ENCODE results near the gene C12orf56.

DNA sequence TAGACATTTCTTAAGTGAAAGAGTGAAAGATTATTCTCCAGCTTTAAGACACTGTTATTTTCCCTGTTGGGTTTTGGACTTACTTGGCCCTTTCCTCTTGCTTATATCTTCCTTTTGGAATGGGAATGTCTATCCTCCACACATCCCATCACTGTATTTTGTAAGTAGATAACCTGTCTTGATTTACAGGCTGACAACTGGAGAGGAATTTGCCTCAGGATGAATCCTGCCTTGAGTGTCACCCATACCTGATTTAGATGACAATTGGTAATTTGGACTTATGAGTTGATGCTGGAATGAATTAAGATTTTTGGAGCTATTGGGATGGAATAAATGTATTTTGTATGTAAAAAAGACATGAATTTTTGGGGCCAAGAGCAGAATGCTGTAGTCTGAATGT lies 94.3 kb downstream of the C12orf56 start:
- TF ChIP-seq, protein P1, sequence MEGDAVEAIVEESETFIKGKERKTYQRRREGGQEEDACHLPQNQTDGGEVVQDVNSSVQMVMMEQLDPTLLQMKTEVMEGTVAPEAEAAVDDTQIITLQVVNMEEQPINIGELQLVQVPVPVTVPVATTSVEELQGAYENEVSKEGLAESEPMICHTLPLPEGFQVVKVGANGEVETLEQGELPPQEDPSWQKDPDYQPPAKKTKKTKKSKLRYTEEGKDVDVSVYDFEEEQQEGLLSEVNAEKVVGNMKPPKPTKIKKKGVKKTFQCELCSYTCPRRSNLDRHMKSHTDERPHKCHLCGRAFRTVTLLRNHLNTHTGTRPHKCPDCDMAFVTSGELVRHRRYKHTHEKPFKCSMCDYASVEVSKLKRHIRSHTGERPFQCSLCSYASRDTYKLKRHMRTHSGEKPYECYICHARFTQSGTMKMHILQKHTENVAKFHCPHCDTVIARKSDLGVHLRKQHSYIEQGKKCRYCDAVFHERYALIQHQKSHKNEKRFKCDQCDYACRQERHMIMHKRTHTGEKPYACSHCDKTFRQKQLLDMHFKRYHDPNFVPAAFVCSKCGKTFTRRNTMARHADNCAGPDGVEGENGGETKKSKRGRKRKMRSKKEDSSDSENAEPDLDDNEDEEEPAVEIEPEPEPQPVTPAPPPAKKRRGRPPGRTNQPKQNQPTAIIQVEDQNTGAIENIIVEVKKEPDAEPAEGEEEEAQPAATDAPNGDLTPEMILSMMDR (IDR thresholded peaks at IDR 0.05): no peak
- TF ChIP-seq POLR2A (IDR thresholded peaks at IDR 0.05): no peak

Measured in uterus (tissue), 2 donors.